GM21737 (cell line): Measurements from ENCODE around the gene HDHD3.
"Not testable (repeated sequence)": the region's sequence is repeated elsewhere in the genome, so short reads cannot be mapped to it uniquely, and the experiment has no call there.

Source experiments
- ATAC-seq: cut with Tn5 transposase; IDR thresholded peaks from one replicate; pipeline ENCODE4 v1.9.1; 2021; ENCODE audit warnings: mild to moderate bottlenecking, moderate library complexity; ENCODE audit not compliant: unreplicated experiment

HDHD3 gene, protein sequence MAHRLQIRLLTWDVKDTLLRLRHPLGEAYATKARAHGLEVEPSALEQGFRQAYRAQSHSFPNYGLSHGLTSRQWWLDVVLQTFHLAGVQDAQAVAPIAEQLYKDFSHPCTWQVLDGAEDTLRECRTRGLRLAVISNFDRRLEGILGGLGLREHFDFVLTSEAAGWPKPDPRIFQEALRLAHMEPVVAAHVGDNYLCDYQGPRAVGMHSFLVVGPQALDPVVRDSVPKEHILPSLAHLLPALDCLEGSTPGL

DNA sequence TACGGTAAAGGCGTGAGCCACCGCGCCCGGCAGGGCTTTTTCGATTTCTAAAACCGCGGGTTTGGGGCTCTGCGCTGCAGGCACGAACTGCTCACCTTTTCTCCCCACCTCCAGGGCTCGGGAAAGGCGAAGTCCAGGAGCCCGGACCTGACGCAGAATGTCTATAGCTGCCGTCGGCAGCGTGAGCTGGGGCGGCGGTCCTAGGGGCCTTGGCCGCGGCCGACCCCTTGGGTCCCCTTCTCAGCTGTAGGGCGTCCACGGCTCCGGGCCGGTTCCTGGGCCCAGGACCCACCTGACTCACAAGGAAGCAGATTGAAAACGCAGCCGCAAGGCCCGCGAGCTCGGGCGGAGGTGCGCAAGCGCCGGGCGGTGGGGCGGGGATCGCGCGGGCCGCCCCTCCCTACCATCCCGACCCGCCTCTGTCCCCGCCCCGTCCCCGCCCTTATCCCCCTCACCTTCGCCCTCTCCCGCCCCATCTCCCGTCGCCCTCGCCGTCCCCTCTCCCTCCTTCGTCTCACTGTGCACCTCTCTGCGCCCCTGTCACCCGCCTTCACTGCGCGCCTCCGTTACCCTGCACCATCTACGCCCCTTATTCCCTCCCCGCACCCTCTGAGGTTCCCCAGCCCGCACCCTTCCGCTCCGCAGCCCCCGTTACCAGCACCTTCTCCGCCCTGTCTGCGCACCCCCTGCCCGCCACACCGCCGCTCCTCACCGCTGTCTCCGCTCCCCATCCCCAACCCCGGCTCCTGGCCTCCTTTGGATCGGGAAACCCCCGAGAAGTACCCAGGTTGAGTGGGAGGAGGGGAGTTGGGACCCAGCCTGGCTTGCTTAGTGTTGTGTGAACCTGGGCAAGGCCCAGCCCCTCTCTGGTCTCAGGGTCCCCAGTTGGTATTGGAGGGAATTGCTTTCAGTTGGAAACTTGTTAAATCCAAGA is at the start of gene HDHD3:
Gene HDHD3 (minus strand): TSS at position 353 of the 934 bp plus-strand sequence. CDS start 2,632 bp downstream, outside the sequence.
- ATAC-seq, result peak; percentile 78

DNA sequence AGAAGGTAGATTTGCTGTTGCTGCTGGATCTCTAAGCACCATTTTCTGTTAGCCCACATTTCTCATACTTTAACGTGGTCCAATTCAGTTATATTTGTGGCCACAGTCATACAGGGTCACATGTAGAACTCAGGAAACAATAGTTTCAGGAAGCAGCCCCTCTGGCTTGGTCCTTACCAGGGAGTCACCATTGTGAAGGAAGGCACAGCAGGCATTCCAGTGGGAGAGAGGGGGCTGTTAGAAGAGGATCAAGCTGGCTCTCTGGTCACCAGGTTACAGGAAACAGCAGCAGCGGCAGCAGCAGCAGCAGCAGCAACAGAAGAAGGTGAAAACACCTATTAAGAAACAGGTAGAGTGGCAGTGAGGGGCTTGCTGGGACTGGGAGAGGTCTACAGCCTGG is 48.3 kb upstream of the HDHD3 start:
- no peak for ATAC-seq

DNA sequence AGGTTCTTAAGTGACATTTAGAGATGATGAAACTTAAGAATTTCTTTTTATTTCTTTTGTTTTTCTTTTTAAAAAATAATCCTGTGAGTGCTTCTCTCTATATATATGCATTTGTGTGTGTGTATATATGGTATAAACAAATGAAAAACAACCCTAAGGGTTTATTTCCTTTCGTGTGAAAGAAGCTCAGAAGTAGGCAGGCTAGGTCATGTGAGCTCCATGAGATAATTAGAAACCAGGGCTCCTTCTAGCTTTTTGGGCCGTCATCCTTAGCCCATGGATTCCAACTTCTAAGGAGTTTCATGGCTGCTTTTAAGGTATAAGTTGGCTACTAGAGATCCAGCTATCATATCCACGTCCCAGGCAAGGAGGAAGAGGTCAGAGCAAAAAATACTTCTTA is 44.9 kb upstream of the HDHD3 start:
- no peak for ATAC-seq

DNA sequence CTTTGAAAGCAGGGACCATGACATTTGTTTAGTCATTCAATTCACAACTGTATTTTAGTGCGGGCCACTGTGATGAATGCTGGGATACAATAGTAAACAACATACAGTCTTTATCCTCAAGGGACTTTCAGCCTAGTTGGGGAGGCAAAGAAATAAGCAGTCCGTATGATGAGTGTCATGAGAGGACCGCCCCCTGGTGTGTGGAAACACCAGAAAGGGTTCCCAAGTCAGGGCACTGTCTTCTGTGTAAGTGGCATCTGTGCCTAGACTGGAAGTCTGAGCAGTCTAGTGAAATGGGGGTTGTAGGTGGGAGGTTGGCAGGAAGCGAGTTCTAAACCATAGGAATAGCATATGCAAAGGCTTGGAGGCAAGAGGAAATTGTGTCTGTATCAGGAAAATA is 40.6 kb upstream of the HDHD3 start:
- no peak for ATAC-seq

DNA sequence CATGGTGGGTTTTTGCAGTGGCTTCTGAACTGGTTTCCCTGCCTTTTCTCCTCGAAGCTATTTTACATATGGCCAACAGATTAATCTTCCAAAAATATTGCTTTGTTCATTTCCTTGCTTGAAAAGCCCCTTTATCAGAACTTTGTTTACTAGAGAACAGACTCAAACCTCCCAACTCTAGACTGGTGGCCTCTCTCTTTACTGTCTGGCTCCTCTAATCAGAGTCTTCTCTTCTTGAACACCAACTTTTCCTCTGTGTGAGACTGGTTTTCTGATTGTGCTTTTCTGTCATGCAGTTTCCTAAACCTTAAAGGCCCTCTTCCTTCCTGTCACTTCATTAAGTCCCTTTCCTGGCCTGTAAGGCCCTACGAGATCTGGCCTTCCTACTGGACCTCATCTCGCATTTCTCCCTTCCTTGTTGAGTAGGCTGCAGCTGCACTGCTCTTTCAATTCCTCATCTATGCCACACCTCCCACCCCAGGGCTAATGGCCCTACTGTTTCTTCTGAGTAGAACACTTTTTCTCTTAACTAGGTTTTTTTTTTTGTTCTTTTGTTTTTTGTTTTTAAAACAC is 39.4 kb upstream of the HDHD3 start:
- peak; percentile 88 for ATAC-seq

DNA sequence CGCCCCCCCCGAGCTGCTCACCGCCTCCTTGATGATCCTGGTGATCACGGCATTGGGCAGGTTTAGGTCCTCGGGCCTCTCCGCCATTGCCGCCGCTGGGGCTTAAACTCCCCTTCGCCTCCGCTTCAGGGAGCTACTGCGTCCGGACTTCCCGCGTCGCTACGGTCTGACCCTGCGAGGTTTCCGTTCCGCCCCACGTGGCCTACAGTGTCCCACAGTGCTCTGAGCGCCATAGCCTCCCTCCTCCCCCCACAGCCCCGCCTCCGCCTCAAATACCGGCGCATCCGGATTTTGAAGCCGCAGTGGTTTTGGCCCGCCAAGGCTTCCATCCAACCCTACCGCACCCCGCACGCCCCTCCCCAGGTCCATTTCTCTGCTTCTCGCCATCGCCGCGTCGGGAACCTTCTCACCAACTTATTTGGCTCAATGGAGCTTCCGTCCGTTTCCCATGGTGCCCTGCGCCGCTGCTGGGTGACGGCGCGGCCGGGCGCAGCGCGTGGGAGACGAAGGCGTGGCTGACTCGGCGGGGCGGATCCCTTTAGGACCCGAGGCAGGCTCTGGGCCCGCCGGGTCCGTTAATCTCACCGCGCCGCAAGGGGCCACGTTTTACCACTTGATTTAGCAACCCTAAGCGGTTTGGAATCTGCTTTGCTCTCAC is 33.5 kb upstream of the HDHD3 start, which contains the start of the genes C9orf43 and POLE3:
Gene C9orf43 (plus strand): TSS at position 541 of the 658 bp plus-strand sequence. CDS start 2,747 bp downstream, outside the sequence.
Gene POLE3 (minus strand): TSS at position 469 of the 658 bp plus-strand sequence. CDS start 382 bp downstream, at position 87.
- peak; percentile 86 for ATAC-seq

DNA sequence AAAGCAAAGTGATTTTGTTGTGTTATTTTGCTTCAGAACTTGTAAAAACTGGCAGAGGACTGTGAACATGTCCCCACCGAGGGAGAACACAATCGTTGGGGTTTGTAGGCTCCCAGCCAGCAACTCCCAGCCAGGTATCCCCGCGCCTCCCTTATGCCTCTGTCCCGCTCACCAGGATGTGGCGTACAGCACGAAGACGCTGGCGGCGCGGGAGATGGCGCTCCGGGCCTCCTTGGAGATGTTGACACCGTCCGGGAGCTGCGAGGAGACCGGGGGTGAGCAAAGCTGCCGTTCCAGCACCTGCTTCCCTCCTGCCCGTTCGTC is 33.1 kb upstream of the HDHD3 start:
- no peak for ATAC-seq

DNA sequence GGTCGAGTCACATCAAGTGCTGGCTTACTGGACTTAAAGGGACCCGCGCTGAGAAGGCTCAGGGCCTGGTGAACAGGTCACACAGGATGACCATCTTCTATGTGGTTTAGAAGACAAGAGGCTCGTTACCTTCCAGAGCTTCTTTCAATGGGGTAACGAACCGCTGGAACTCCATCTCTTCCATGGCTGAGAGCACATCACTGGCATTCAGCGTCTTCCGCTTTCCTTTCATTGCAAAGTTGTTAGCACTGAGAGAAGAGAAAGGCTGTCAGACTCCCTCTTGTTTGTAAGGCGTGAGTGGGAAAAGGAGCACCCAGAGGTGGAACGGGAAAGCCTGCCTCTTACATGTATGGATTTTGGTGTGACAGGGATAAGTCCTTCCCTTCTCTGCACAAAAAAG is 32.7 kb upstream of the HDHD3 start:
- no peak for ATAC-seq

DNA sequence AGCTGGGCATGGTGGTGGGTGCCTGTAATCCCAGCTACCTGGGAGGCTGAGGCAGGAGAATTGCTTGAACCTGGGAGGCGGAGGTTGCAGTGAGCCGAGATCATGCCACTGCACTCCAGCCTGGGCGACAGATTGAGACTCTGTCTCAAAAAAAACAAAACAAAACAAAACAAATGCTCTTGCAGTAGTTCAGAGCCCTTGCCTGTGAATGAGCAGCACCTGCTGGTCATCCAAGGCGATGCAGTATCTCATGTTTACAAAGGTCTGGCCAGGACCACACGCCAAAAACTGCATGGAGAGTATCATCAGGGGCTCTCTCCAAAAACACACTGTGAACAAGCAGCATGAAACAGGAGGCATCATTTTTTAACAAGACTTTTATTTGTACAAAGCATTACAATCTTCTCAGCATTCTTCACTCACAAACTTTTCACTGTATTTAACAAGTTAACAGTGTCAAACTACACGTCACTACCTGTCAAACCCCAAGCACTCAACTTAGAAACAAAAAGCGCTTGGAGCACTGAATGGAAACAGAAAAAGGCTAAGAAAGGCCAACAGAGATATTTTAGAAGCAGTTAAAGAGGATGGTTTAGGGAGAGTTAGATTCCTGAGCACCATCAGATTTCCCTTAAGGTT is 30.2 kb upstream of the HDHD3 start:
- ATAC-seq, result not testable (repeated sequence)

DNA sequence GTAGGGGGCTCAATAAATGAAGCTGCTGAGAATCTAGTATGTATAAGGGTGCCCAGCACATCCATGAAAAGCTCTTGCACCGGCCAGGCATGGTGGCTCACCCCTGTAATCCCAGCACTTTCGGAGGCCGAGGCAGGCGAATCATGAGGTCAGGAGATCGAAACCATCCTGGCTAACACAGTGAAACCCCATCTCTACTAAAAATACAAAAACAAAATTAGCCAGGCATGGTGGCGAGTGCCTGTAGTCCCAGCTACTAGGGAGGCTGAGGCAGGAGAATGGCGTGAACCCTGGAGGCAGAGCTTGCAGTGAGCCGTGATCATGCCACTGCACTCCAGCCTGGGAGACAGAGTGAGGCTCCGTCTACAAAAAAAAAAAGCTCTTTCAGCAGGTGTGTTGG is 29.6 kb upstream of the HDHD3 start:
- ATAC-seq, result not testable (repeated sequence)

DNA sequence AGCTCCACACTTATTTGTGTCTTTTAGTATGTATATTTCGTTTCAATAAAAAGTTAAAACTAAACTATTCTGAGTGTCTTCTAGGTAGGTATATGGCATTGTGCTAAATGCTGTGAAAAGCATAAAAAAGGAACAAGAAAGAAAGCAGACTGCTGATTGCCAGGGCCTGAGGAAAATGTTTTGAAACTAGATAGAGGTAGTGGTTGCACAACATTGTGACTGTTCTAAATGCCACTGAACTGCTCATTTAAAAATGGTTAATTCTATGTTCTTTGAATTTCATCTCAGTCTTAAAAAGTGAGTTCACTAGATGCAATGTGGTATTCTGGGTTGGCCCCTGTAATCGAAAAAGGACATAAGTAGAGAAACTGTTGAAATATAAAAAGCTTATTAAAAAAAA is 26.9 kb upstream of the HDHD3 start:
- no peak for ATAC-seq

DNA sequence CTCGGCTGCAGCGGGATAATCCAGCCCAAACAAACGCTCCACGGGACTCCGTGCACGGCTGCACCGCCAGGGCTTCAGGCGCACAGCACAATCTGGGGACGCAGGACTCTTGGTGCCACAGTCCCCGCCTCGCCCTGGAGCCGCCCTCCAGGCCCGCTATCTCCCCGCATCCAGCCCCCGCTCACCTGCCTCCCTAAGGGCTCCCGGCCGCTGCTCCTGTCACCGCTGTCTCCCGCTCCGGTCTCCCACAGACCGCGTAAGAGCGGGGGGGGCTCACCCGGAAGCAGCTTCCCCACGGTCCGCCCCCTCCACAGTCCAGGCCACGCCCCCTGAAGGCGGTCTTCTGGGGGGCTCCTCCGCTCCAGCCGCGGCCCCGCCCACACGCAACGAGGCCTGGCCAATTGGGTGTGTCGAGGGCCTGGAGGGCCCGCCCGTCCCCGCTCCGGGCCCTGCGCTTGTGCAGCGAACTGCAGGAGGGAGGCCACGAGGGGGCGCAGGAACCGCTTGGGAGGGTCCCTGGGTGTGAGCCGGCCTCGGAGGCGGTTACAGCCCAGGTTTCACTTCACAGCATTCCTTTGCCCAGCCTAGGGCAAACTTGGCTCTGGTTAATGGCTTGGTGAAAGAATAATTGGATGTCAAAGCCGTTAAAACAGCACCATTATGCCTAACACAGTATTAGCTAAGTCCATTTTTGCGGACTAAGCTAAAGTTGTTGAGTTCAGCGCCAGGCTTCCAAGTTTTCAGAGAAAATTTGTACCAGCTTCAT is 24.4 kb upstream of the HDHD3 start, which contains the start of gene ALAD:
Gene ALAD (minus strand): TSS at position 258 of the 766 bp plus-strand sequence. CDS start 7,725 bp downstream, outside the sequence.
- ATAC-seq, result peak; percentile 99

DNA sequence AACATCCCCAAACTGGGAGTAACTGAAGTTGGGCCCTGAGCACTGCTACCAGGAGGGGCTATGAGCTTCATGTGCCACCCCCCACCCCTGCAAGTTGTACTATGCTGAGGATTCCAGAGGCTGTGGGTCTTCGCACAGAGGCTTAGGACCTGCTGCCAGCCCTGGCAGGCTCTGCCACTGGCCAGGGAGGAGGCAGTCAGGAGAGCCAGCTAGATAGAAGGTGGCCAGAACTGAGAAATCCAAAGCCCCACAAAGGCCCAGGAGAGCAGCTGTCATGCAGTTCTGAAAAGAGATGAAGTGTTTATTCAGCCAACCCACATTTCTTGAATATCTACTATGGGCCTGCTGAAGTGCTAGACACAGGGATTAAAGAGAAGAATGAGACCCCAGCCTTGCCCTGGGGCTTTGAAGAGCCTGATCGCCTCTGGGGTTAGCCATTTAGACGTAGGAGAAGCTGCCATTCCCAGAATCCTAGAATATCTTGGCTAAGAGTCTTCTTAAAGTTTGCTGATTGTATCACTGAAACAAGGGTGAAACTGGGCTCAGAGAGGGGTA is 22.9 kb upstream of the HDHD3 start:
- no peak for ATAC-seq

DNA sequence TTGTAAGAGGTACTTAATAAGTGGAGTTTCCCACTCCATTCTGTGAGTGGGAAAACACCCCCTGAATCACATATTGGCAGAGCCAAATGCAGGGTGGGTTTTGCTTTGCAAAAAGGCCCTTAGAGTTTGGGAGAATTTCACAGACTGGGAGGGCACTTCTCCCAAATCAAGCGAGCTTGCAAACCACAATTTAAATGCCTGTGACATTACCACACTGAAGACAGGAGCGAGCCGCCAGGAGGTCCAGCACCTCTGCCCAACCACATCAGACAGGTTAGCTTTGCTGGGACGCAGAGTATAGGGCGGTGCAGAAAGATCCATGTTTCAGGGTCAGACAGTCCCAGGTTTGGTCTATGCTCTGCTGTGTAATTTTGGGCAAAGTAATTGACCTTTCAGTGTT is 22.0 kb upstream of the HDHD3 start:
- no peak for ATAC-seq

DNA sequence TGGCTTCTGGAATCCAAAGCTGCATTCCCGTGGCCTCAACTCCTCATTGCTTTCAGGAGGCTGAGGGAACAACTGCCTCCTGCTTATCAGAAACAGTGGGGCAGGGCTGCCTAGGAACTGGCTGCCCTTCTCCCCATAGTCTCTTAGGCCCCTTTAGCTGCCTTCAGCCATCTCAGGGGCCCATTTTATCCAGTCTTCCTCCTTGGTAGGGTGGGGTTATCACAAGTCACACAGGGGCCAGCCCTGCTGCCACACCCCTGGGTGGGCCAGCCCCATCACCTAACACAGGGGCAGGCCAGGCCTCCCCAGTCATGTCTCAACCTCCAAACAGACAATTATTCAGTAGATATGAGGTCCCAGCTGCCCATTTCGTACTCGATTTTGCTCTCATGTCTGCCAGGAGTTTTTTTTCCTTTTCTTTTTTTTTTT is 20.4 kb upstream of the HDHD3 start:
- ATAC-seq, result no peak

DNA sequence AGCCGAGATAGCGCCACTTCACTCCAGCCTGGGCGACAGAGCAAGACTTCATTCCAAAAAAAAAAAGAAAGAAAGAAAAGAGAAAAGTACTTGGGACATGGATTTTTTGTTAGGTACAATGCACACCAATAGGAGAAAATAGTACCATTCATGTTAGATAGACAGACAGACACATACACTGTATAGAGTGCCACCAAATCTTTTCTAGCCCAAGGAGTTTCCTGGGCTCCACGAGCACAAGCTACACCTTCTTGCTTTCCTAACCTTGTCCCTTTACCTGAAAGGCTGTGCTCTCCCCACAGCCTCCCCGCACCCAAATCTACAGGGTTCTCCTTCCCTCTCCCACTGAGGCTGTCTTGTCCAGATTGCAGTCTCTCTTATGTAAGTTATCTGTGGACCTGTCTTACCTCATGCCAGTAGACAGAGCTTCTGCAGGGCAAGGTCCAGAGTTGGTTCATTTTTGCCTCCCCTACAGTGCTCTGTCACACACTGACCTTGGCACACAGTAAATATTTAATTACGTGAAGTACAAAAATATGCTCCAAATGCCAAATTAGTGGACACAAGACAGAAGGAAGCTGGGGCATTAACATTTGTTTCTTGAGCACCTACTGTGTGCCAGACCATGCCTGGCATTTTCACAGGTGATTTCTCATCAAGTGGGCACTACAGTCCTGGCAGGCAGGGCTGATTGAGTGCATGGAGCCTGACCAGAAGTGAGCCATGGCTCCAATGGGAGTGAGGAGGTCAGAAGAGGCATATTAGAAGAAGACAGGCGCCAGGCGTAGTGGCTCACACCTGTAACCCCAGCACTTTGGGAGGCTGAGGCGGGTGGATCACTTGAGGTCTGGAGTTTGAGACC is 18.4 kb upstream of the HDHD3 start:
- ATAC-seq, result no peak

DNA sequence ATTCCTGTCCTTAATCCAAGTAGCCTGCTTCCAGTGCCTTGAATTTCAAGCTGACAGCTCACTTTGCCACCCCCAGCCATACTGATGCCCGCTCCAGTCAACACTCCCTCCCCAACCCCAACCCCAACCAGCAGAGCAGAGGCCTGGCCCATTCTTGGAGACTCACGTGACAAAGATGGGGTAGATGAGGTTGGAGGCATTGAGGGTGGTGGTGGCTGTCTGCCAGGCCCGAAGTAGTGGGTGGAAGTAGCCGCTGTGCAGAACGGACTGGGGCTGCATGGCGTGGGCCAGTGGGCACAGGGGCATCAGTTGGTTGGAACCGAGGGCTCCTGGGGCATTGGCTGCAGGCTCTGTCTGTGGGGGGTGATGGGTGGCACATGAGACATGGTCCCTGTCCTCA is 16.5 kb upstream of the HDHD3 start:
- ATAC-seq, result no peak

DNA sequence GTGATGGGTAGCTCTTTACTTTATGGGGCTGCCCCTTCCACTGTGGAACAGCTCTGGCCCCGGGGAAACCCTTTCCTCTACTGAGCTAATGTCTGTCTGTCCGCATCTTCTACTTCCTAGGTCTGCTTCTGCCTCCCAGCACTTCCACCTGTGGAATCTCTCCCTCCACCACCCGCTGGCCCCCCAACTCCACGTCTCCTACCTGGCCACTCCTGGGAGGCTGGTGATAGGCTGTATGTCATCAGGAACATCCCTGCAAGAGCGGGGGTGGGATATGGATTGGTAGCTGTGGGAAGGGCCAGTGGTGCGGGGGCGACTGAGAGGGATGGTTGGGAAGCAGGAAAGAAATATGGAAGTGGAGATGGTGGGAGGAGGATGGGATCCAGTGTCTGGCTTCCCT is 15.1 kb upstream of the HDHD3 start:
- no peak for ATAC-seq
